Fibroblast of mammary gland (primary cell): ENCODE data around the gene AASDH.
"Not testable (repeated sequence)": the region's sequence is repeated elsewhere in the genome, so short reads cannot be mapped to it uniquely, and the experiment has no call there.

Experiments
- DNase-seq: peaks from one replicate; pipeline ENCODE4 v3.0.0-alpha.2; 2010; ENCODE audit warnings: low read depth
- H3K4me3 ChIP-seq: 2 replicates; pipeline ENCODE4 v1.5.1; 2011; ENCODE audit warnings: low read depth, mild to moderate bottlenecking, low read length, moderate library complexity; ENCODE audit not compliant: control insufficient read depth
- TF ChIP-seq, protein P1 (sequence below): conservative IDR thresholded peaks from 2 replicates; pipeline ENCODE4 v1.5.1; 2011; ENCODE audit warnings: low read depth, low read length, inconsistent platforms; ENCODE audit not compliant: control insufficient read depth, insufficient read depth

Gene AASDH

DNA sequence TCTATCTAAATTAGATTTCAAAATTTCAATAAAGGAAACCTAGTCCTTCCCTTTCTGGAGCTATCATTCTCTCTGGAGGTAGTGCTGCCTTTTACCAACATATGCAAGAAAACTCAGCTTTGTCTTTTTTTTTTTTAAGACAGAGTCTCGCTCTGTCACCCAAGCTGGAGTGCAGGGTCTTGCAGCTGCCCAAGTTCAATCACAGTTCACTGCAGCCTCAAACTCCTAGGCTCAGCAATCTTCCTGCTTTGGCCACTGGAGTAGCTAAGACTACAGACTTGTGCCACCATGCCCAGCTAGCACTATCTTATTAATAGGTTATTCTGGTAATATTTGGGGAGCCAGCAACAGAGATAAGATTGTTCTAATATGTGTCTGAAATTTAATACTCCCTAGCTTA, 12.3 kb downstream of the AASDH start:
- H3K4me3 ChIP-seq: no peak overlapping the region
- TF ChIP-seq, protein P1, sequence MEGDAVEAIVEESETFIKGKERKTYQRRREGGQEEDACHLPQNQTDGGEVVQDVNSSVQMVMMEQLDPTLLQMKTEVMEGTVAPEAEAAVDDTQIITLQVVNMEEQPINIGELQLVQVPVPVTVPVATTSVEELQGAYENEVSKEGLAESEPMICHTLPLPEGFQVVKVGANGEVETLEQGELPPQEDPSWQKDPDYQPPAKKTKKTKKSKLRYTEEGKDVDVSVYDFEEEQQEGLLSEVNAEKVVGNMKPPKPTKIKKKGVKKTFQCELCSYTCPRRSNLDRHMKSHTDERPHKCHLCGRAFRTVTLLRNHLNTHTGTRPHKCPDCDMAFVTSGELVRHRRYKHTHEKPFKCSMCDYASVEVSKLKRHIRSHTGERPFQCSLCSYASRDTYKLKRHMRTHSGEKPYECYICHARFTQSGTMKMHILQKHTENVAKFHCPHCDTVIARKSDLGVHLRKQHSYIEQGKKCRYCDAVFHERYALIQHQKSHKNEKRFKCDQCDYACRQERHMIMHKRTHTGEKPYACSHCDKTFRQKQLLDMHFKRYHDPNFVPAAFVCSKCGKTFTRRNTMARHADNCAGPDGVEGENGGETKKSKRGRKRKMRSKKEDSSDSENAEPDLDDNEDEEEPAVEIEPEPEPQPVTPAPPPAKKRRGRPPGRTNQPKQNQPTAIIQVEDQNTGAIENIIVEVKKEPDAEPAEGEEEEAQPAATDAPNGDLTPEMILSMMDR: no peak
- DNase-seq: no peak

DNA sequence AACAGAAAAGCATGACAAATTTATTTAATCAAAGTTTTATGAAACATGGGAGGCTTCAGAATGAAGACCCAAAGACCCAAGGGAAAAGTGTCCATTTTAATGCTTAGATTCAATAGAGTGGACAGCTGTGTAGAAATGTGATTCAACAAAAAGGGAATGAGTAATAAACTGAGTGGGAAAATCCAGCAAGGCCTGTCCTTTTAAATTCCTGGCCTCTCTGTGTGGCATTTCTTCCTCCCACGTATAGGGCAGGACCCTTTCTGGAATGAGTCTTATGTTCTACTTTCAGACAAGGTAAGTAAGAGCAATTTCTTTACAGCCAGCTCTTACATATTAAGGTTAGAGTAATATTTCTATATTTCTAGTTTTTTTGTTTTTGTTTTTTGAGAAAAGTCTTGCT, 14.5 kb downstream of the AASDH start:
- peak; percentile 26 for DNase-seq
- no peak overlapping the region for H3K4me3 ChIP-seq
- TF ChIP-seq, protein P1: no peak

DNA sequence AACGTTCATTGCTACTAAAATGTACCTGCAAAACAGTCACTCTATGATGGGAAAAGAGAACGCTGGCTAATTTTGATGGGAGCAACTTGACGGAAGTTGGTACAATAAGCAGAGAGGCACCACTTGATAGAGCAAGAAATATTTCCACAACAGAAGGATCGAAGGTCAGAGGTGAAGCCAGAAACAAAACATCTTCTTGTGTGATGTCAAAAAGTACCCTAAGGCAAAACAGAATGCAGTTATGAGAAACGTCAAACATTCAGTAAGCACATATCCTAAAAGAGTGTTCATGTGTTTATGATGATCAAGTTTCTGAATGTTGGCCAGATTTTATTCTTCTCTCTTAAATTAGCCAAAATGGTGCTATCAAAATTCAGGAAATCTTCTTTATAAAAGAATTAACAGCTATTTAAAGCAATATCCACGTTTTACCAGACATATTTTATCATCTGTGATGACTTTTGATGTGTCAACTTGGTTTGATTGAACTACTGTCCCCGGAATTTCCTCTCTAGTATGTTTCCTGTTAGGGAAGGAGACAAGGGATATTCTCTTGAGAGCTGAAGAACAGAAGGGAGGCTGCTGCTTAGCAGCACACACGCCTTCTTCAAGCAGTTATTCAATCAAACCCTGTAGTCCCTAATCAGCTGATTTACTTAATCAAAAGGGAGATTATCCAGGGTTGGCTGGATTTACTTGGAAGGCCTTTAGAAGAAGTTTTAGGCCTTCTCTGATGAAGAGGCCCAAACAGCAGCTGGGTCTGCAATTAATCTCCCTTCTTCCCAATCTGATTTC, 15.7 kb downstream of the AASDH start:
- TF ChIP-seq, protein P1: no peak
- no peak for DNase-seq
- no peak overlapping the region for H3K4me3 ChIP-seq

DNA sequence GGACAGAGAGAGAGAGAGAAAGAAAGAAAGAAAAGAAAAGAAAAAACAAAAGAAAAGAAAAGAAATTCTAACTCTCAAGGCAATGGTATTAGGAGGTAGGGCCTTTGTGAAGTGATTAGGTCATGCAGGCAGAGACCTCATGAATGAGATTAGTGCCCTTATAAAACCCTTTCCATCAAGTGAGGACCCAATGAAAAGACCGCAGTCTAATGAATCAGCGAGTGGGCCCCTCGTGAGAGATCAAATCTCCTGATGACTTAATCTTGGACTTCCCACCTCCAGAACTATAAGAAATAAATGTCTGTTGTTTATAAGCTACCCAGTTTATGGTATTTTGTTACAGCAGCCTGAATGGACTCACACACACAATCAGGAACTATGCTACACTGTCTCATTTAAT, 16.9 kb downstream of the AASDH start:
- DNase-seq: no peak
- TF ChIP-seq, protein P1: no peak
- no peak overlapping the region for H3K4me3 ChIP-seq

DNA sequence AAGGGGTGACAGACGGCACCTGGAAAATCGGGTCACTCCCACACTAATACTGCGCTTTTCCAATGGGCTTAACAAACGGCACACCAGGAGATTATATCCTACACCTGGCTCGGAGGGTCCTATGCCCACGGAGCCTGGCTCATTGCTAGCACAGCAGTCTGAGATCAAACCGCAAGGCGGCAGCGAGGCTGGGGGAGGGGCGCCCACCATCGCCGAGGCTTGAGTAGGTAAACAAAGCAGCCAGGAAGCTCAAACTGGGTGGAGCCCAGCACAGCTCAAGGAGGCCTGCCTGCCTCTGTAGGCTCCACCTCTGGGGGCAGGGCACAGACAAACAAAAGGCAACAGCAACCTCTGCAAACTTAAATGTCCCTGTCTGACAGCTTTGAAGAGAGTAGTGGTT, 24.3 kb downstream of the AASDH start:
- not testable (repeated sequence) for DNase-seq, H3K4me3 ChIP-seq

DNA sequence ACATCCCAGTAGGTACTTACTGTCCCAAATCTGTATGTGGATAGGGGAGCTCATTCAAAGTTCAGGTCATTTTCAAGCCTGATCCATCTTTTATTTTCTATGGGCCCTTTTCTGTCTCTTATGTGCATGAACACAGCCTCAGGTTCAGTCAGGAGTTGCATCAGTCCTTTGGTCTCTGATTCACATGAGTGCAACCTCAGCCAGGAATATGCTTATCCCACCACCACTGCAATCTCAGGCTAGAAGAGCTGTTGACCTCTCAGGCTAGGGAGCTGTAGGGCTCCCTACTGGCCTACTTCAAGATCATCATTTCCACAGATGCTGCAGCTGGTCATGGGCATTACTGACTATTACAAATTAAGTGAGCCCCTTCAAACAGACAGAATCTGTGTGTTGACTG, 27.2 kb downstream of the AASDH start:
- peak; percentile 46 for DNase-seq
- no peak overlapping the region for H3K4me3 ChIP-seq
- TF ChIP-seq, protein P1: no peak

DNA sequence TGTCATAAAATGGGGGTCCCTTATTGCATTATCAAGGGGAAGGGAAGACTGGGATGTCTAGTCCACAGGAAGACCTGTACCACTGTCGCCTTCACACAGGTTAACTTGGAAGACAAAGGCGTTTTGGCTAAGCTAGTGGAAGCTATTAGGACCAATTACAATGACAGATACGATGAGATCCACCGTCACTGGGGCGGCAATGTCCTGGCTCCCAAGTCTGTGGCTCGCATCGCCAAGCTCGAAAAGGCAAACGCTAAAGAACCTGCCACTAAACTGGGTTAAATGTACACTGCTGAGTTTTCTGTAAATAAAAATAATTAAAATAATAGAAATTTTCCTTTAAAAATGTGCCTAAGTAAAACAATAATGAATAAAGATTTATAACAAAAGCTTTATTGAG, 30.6 kb downstream of the AASDH start:
- no peak for DNase-seq
- TF ChIP-seq, protein P1: no peak

More for the DNA sequence above, 30.6 kb downstream of the AASDH start:
- H3K4me3 ChIP-seq: no peak overlapping the region
